Measurements from ENCODE around the gene RPLP2. TPM values are rescaled to one million over a fixed set of nuclear protein-coding genes. Genes with fewer than 3 reads are reported as not detected.

The RPLP2 gene
- total RNA-seq, 1 donor from 2014 or later, result 418 TPM

DNA sequence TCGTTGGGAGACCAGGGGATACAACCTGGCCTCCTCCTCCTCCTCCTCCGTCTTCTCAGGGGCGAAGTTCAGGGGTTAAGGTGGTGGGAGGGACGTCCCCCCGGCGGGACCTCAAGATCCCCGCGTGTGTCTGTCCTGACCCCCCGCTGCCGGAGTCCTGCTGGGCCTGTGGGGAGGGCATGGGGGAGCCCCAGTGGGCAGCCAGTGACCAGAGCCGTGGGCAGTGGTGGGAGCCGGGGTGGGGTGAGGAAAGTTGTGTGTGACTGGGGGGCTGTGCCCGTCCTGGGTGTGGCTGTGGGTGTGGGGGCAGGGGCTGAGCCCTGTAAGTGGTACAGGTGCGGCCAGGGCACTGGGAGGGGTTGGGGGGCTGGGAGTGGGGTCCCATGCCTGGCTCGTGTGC is 43.0 kb downstream of the RPLP2 start:
- H3K4me2 ChIP-seq, result no peak overlapping the region
- peaks cover 36% of the 10 kb centered on the region for H3F3A ChIP-seq (ENCODE audit: low read depth)
- H3K4me1 ChIP-seq, result peaks cover 51% of the 10 kb centered on the region
- H4K20me1 ChIP-seq (ENCODE audit: low read depth), result peaks cover 73% of the 10 kb centered on the region
- no peak for TF ChIP-seq EZH2 (IDR thresholded peaks at IDR 0.05)
- no peak for TF ChIP-seq EZH2phosphoT487 (IDR thresholded peaks at IDR 0.05)
- no peak for TF ChIP-seq CTCF (IDR thresholded peaks at IDR 0.05)
- no peak overlapping the region for H3K27ac ChIP-seq
- no peaks in the 10 kb centered on the region for H3K36me3 Mint-ChIP-seq
- H3K9ac ChIP-seq, result no peak overlapping the region
- no peaks in the 10 kb centered on the region for H3K36me3 ChIP-seq
- peaks cover 9% of the 10 kb centered on the region for H3K79me2 ChIP-seq (ENCODE audit: low read depth)
- no peaks in the 10 kb centered on the region for H3K9me3 ChIP-seq (ENCODE audit: low read depth)
- H3K27me3 ChIP-seq, result peaks cover 29% of the 10 kb centered on the region
- no peaks in the 10 kb centered on the region for H3K9me3 Mint-ChIP-seq
- H3K4me1 Mint-ChIP-seq, result peaks cover 21% of the 10 kb centered on the region
- H3K27ac Mint-ChIP-seq, result no peak overlapping the region
- DNase-seq (ENCODE audit: low spot score), result no peak
- peaks cover 4% of the 10 kb centered on the region for H3K27me3 Mint-ChIP-seq (ENCODE audit: insufficient read depth, low read depth)
- no peak overlapping the region for H2AFZ ChIP-seq (replicated peaks)
- peak overlapping the region; percentile 48 for H3K4me3 Mint-ChIP-seq
- H3K4me3 ChIP-seq, result no peak overlapping the region

GRCh38 chr11:853682-854448 is 44.1 kb downstream of the RPLP2 start:
- H3K27ac Mint-ChIP-seq, result no peak overlapping the region
- H4K20me1 ChIP-seq (ENCODE audit: low read depth), result peaks cover 64% of the 10 kb centered on the region

DNA sequence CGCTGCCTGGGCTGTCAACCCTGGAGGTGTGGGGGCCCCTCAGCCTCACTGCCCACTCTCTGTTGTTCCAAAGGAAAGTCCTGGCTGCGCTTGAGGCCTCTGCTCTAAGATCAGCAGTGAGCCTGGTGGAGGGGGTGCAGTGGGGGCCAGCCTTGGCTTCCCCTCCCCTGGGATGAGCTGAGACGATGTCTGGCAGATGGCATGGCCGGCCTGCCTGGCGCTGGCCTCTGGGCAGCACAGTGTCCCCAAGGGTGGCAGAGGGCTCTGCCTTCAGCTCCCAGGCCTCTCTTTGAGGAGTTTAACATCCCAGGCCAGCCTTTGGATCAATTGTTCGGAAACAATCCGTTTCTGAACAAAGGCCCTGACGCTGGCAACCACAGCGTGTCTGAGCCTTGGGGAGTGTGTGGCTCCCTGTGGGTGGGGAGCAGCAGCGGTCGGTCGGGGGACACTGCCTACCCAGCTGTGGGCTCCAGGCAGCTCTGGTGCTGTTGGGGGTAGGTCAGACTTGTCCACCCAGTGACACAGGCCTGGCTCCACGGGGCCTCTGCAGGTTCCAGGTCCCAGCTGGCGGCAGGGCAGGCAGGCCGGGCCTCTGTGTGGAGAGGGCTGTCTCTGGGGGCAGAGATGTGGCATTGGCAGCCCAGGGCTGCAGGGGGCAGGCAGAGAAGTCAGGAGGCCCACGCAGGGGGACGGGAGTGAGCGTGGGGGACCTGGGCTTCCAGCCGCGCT is 45.0 kb downstream of the RPLP2 start:
- Histone ChIP-seq H3K4me3 (no peak overlapping the region), H3K36me3 (no peaks in the 10 kb centered on the region), H3K9me3 (ENCODE audit: low read depth) (no peaks in the 10 kb centered on the region), H2AFZ (replicated peaks) (no peak overlapping the region), H3K27me3 (peaks cover 15% of the 10 kb centered on the region), H3K9ac (no peak overlapping the region), H3K79me2 (ENCODE audit: low read depth) (peaks cover 9% of the 10 kb centered on the region), H4K20me1 (ENCODE audit: low read depth) (peaks cover 67% of the 10 kb centered on the region), H3K4me2 (peak overlapping the region; percentile 69), H3K27ac (peak overlapping the region; percentile 66), H3F3A (ENCODE audit: low read depth) (peaks cover 26% of the 10 kb centered on the region), H3K4me1 (peaks cover 43% of the 10 kb centered on the region)
- TF ChIP-seq CTCF (IDR thresholded peaks at IDR 0.05) (no peak), EZH2phosphoT487 (IDR thresholded peaks at IDR 0.05) (no peak), EZH2 (IDR thresholded peaks at IDR 0.05) (no peak)
- Mint-ChIP-seq H3K36me3 (no peaks in the 10 kb centered on the region), H3K27me3 (ENCODE audit: insufficient read depth, low read depth) (peaks cover 4% of the 10 kb centered on the region), H3K4me1 (peaks cover 17% of the 10 kb centered on the region), H3K9me3 (no peaks in the 10 kb centered on the region), H3K4me3 (no peak overlapping the region), H3K27ac (no peak overlapping the region)
- DNase-seq (ENCODE audit: low spot score), result peak; percentile 80

More at GRCh38 chr11:853682-854448, 44.1 kb downstream of the RPLP2 start:
- Histone ChIP-seq H3K27ac (no peak overlapping the region), H3K9ac (no peak overlapping the region), H3K4me1 (peaks cover 46% of the 10 kb centered on the region), H3F3A (ENCODE audit: low read depth) (peaks cover 32% of the 10 kb centered on the region), H3K36me3 (no peaks in the 10 kb centered on the region), H3K4me3 (no peak overlapping the region), H3K9me3 (ENCODE audit: low read depth) (no peaks in the 10 kb centered on the region), H3K79me2 (ENCODE audit: low read depth) (peaks cover 9% of the 10 kb centered on the region), H2AFZ (replicated peaks) (no peak overlapping the region), H3K27me3 (peaks cover 21% of the 10 kb centered on the region), H3K4me2 (peak overlapping the region; percentile 69)
- Mint-ChIP-seq H3K9me3 (no peaks in the 10 kb centered on the region), H3K27me3 (ENCODE audit: insufficient read depth, low read depth) (peaks cover 4% of the 10 kb centered on the region), H3K4me3 (no peak overlapping the region), H3K36me3 (no peaks in the 10 kb centered on the region), H3K4me1 (peaks cover 17% of the 10 kb centered on the region)
- no peak for DNase-seq (ENCODE audit: low spot score)
- no peak for TF ChIP-seq CTCF (IDR thresholded peaks at IDR 0.05)
- no peak for TF ChIP-seq EZH2phosphoT487 (IDR thresholded peaks at IDR 0.05)
- no peak for TF ChIP-seq EZH2 (IDR thresholded peaks at IDR 0.05)

All from neural progenitor cell (in vitro differentiated cells).